Femur (tissue), 1 donor: ENCODE data around the gene PTCD1.
"Not testable (repeated sequence)": the region's sequence is repeated elsewhere in the genome, so short reads cannot be mapped to it uniquely, and the experiment has no call there.

Experiments used
- DNase-seq: peaks from one replicate; pipeline ENCODE4 v3.0.0-alpha.2; 2017

The PTCD1 gene

DNA sequence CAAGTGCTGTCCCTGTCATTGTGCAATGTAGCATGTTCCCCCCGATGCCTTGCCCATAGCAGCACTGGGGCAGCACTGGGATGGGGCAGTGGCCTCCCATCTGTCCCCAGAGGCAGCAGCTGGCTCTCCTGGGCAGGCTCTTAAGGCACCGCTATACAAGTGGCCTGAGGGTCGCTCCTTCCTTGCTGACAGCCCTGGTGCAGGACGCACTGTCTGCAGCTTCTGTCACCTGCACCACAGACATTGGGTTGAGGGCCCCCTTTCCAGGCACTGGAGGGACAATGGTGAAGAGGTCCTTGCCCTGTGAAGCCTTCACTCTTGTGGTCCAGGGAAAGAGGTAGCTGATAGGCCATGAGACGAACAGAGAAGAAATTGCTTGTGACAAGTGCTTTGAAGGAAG, 10.7 kb upstream of the PTCD1 start:
- DNase-seq: no peak

DNA sequence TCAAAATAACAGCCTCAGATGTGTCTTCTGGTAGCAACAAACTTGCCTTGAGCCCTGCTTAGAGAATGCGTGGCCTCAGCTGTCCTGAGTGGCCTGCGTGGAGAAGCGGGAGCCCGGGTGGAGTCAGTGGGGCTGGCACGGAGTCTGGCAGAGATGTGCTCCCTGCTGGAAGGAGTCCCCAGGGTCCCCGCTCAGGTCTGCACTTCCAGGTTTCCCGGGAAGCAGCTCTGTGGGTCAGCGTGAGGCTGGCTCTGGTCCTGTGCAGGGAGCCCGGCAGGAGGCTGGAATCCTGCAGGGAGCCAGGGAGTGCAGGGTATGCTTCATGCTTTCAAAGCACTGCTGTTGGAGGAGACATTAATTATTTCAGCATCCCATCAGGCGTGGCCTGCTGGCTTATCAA, 10.3 kb upstream of the PTCD1 start:
- no peak for DNase-seq

DNA sequence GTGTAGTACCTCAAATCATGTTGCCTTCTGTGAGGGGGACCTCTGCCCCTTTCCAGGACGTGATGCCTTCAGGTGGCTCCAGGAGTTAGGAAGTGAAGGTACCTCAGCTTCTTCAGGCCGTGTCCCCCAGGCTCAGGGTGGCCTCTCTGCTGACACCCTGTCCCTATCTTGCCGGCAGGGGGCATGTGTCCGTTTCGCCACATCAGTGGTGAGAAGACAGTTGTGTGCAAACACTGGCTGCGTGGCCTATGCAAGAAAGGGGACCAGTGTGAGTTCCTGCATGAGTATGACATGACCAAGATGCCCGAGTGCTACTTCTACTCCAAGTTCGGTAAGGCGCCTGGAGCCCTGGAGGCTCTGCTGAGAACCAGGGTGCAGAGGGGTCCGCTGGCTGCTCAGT, 9.3 kb upstream of the PTCD1 start:
- no peak for DNase-seq

DNA sequence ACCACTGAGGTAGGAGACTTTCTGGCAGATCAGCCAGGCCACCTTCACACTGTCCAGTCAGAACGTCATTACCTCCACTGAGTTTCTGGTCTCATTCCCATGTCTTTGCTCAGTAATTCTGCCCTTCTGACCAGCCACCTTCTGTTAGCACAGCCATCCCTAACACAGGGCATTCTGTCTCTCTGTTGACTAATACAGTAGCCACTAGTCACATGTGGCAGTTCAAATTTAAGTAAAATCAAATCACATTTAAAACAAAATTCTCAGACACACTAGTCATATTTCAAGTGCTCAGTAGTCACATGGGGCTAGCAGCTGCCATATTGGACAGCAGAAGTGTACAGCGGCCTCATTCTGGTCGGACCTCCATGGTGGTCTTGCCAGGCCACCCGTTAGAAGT, 7.5 kb upstream of the PTCD1 start:
- no peak for DNase-seq

DNA sequence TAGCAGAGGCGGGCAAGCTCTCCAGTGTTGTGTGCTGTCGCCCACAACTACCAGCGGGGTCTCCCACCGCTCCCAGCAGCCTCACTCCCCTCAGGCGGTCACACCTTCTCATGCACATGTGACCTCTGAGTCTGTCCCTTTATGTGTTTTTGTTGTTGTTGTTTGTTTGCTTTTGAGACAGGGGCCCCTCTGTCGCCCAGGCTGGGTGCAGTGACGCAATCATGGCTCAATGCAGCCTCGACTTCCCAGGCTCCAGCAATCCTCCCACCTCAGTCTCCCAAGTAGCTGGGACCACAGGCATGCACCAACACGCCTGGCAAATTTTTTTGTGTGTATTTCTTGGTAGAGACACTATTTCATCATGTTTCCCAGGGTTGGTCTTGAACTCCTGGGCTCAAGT, 1.6 kb upstream of the PTCD1 start:
- DNase-seq: no peak

DNA sequence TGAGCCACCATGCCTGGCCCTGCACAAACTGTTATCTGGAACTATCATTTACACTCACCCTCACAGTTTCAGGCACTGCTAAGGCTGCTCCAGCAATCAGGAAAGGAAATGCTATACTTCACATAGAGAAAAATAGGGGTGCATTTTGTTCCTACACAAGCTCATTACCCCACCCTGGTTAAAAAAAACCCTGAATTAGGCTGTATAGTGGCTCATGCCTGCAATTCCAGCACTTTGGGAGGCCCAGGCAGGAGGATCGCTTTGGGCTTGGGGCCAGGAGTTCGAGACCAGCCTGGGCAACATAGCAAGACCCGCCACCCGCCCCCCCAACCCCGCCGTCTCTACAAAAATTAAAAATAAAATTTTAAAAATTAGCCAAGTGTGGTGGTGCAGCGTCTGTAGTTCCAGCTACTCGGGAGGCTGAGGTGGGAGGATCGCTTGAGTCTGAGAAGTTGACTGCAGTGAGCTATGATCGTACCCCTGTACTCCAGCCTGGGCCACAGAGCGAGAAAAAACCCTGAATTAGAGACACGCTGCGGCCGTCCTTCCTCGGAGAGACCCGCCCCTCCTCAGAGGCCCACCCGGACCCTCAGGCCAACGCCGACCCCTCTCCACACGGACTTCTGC, 539 bp downstream of the PTCD1 start:
- no peak for DNase-seq

DNA sequence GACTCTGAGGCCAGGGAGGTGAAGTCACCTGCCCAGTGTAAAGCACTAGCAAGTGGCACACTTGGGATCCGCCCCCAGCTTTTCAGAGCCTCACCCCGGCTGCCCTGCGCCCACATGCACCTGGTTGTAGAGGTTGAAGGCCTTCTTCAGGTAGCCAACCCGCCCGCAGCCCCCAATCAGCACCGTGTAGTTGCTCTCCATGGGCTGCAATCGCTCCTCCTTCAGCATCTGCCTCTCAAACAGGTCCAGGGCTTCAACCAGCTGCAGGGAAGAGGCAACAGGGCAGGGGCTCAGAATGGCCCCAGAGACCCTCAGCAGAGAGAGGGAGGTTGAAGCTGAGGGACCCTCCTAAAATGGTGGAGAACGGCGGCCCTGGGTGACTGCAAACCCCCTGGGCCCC, 5.4 kb downstream of the PTCD1 start:
- DNase-seq: no peak

DNA sequence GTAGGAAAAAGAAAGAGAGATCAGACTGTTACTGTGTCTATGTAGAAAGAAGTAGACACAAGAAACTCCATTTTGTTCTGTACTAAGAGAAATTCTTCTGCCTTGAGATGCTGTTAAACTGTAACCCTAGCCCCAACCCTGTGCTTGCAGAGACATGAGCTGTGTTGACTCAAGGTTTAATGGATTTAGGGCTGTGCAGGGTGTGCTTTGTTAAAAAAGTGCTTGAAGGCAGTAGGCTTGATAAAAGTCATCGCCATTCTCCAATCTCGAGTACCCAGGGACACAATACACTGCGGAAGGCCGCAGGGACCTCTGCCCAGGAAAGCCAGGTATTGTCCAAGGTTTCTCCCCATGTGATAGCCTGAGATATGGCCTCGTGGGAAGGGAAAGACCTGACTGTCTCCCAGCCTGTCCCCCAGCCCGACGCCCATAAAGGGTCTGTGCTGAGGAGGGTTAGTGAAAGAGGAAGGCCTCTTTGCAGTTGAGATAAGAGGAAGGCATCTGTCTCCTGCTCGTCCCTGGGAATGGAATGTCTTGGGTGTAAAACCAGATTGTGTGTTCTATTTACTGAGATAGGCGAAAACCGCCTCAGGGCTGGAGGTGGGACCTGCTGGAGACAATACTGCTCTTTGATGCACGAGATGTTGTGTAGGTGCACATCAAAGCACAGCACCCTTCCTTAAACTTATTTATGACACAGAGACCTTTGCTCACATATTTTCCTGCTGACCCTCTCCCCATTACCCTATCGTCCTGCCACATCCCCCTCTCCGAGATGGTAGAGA, 6.7 kb downstream of the PTCD1 start:
- not testable (repeated sequence) for DNase-seq

DNA sequence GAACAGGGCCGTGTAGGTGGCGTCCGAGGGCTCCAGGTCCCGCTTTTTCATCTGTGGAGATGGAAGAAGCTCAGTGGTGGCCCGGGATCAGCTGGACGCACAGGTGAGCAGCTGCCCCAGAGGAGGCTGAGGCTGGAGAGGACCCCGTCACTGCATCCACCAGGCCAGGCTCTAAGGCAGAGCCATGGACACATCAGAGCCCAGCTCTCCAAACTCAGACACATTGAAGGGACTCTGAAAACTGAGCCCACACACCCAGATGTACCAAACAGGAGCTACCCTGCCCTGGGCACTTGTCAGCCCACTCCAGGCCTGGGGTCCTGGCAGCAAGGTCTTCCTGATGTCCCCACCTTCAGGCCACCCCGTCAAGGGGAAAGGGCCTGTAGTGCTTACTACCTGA, 8.8 kb downstream of the PTCD1 start:
- no peak for DNase-seq

DNA sequence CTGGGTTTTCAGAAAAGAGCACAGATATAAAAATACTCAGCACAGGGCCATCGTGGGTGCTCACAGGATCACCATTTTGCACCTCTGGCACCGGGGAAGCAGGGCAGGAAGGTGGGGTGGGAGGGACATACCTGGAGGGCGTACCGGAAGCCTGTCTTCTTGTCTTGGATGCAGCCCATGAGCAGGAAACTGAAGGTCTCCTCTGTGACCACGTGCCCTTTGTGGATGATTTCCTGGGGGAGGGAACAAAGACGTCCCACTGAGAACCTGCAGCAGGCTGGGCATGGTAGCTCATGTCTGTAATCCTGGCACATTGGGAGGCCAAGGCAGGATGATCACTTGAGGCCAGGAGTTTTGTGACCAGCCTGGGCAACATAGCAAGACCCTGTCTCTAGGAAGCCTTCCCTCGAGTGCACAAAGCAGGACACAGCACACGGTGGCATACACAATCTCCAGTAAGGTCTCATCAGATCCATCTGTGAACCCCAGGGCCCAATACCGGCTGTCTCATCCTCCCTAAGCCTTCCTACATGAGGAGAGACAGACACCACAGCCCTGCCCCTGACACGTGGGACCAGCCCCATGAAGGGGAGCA, 9.5 kb downstream of the PTCD1 start:
- DNase-seq: no peak

DNA sequence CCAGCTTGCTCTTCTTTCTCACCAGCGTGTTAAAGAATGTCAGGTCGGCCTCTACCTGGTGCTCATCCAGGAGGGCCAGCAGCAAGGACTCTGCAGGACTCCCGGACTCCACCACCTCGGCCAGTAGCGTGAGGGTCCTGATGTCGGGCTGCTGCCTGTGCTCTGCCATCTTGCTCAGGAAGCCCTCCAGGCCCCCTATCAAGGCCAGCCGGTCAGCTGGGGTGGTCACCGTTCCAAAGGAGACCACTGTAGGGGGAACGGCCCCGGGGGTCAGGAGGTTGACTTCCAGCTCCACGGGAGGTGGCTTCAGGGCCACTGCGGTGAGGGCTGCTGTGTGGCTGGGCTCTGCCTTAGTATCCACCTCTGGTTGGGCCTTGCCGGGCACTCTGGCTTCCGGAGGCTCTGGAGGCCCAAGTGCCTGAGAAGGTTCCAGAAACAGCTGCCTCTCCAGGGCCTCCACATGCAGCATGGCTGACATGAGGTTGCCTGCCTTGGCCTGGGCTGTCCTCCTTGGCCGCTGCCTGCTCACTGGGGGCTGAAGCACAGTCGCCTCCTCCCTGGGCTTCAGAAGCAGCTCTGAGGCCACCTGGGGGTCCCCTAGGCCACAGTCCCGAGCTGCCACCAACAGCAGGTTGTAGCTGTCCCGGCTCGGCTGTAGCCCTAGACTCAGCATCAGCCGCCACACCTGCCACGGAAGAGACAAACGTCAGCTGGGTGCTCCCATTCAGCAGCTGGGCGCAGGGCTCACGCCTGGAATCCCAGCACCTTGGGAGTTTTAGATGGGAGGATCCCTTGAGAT, 13.5 kb downstream of the PTCD1 start:
- DNase-seq: no peak

DNA sequence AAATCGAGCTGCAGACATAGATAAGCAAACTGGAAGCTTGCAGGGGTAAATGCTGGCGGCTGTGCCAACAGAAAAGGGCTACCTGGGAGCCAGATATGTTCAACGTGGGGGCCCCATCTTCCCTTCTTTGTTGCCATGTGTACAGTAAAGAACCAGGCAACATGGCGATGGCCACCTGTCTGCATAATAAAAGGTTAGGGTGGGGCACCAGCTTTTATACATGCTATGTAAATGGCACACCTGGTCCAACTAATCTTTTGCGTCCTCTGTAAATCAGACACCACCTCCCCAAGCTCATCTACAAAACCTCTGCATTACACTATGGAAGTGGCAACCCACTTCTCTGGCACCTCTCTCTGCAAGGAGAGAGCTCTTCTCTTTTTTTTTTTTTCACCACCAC, 16.0 kb downstream of the PTCD1 start:
- DNase-seq: no peak

DNA sequence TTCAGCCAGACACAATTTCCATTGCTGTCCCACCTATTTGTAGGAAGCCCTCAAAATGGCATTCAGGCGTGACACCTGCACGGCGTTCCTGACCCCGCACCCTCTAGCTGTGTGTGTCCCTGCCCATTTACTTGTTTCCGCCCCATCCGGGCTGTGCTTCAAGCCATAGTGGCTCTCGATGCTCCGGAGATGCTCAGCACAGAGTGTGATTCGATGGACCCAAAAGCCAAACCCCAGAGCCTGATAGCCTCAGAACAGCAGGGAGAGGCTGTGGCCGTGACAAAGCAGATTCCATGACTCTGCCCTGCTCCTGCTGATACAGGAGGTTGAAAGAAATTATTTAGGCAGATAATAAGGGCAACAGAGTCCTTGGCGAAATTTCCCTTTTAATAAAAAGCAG, 16.4 kb downstream of the PTCD1 start:
- DNase-seq: no peak

DNA sequence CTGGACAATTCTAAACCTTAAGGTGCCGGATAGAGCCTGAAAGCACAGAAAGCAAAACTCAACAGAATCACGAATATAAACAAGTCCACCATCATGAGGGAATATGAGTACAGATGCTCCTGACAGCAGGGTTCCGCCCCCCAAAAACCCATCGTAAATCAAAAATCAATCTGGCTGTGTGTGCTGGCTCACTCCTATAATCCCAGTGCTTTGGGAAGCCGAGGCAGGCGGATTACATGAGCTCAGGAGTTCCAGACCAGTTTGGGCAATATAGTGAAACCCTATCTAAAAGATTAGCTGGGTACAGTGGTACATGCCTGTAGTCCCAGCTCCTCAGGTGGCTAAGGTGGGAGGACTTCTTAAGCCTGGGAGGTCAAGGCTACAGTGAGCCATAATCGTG, 17.6 kb downstream of the PTCD1 start:
- no peak for DNase-seq

DNA sequence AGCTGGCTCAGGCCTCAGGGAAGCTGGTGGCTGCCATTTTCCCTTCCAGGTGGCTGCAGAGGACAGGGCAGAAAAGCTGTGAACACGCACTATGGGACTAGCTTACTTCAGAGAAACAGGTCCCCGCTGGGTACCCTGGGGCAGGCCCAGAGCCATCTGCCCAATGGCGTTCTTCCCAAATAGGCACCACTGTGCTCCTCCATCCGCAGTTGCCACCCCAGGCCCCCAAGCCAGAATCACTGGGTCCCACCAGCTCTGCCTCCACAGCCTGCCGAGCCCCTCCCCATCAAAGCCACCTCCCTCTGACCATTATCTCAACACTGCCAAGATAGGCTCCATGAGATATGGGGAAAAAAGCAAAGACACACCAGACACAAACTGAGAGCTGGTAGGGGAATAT, 18.4 kb downstream of the PTCD1 start:
- no peak for DNase-seq

DNA sequence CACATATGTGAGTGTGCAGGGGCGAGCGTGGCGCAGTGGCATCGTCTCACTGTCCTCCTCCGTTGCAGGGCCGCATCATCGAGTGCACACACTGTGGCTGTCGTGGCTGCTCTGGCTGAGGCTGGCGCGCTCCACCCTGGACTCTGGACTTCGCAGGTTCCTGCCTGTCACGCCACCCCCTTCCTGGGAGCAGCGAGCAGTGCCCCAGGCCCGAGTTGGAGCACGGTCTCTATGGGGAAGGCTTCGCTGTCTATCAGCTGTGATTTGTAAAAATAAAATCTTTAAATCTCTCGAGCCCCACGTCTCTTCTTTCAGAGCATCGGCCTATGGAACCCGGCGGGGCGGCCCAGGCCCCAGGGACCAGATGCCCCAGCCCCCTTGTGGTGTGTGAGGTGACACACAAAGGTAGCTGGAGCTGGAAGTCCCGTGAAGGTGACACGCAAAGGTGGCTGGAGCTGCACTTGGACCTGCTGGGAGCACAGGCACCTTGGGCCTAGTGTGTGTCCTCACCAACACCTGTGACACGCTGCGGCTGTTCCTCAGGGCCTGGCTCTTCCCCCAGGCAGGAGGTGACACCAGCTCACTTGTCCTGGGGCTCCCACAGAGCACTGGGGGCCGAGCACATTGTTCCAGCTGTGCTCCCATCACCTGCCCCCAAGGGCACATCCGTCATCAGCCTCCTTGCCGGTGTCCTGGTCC, 19.1 kb downstream of the PTCD1 start:
- DNase-seq: no peak

DNA sequence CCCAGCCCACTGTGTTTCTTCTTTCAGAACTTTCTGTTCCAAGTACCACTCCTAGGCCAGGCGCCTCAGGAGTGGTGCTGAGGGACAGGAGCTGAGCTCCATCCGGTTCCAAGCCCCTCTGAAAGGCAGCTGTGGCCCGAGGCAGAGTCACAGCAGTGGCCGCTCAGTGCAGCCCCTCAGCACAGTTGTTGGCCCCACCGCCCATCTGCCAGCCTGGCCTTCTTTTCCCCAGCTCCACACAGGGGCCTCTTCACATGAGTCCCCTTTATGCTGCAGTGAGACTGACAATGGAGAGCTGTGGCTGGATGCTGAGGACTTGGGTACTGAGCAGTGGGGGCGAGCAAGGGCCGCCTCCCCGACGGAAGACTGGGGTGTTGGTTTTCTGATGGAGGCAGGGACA, 20.3 kb downstream of the PTCD1 start:
- DNase-seq: no peak

DNA sequence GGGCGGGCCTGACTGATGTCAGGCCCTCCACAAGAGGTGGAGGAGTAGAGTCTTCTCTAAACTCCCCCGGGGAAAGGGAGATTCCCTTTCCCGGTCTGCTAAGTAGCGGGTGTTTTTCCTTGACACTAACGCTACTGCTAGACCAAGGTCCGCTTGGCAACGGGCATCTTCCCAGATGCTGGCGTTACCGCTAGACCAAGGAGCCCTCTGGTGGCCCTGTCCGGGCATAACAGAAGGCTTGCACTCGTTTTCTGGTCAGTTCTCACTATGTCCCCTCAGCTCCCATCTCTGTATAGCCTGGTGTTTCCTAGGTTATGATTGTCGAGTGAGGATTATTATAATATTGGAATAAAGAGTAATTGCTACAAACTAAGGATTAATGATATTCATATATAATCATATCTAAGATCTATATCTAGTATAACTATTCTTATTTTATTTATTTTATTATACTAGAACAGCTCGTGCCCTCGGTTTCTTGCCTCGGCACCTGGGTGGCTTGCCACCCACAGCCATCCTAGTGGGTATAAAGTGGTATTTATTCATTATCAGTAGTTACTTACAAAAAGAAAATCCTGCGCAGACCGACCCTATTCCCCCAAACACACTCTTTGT, 23.0 kb downstream of the PTCD1 start:
- DNase-seq: peak; percentile 52

DNA sequence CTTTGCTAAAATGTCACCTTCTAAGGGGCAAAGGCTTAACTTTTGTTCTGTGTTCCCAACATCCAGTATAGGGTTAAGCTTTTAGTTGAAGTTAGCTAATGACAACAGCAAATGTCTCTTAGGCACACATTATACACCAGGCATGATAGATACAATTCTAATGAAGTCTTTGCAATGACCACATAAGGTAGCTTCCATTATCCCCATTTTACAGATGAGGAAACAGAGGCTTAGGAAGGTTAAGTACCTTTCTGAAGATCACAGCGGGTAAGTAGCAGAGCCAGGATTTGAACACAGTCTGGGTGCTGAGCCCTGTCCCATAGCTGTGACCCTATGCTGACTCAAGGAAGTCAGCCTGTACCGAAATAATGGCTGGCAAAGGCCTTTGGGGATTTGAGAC, 28.0 kb downstream of the PTCD1 start:
- DNase-seq: no peak

DNA sequence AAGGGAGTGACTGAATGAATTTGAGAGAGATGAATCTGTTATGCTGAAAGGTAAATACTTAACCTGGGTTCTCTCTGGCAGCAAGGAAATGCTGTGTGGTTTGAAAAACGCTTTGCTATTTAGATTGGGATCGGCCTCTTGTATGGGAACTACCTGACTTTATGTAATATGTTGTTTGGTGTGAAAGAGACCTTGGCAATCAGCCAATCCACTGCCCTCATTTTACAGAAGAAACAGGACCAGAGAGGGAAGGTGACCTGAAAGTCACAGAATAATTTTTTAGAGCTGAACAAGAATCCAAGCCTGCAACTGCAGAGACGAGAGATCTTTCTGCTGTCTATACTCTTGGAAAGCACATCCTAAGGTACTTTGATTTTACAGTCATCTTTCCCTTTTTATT, 28.8 kb downstream of the PTCD1 start:
- no peak for DNase-seq

DNA sequence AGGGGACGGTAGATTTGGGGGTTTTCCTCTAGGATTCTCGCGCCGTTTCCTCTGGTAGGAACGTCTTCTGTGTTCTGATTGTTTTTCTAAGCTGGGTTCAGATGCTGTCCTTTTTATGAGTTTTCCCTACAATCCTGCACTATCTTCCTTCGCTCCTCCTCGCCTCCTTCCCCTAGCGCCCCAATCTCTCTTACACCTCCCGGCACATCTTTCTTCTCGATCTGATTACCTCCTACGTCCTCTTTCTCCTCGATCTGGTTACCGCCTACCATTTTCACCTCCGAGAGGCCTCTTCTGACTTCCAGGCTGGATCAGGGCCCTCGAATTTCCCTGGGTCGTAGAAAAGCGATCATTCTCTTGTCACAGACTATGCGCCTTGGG, 29.4 kb downstream of the PTCD1 start:
- no peak for DNase-seq

DNA sequence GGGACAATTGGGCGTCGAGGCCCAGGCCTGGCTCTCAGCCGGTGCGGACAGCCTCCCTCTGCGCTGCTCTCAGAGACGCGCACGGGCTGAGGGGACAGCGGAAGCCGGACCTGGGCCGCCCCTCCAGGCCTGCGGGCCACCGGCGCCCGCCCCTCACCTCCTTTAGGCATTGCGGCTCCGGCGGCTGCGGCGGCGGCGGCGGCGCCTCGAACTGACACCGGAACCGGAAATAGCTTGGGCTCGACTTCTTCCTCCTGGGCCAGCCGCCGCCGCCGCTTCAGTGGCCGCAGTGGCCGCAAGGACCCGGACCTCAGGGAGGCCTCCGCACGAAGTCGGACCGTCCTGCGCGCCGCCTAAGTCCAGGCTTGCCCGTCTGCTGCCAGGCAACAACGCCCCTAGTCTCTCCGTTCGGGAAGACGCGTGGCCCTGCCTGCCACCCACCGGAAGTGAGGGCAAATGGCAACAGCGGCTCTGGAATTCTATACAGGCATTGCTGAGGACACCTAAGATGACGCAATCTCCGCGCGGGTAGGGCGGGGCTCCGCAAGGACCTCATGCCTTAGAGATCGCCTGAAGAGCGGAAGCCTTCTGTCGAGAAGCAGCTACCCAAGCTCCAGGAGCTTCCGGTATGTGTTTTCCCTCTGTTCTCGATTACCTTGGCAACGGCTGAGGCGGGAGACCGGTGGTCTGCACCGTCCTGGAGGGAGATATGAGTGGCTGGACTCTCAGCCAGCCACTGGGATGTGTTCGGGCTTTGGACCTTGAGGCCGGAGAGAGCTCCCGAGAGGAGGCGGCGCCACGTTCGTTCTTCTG, 30.0 kb downstream of the PTCD1 start, which contains the start of the genes BUD31 and PDAP1:
TSS of gene BUD31 (plus strand) at position 591 of the 813 bp plus-strand sequence. CDS start 2,124 bp downstream, outside the sequence.
TSS of gene PDAP1 (minus strand) at position 219 of the 813 bp plus-strand sequence. CDS start at position 170, 49 bp downstream.
- DNase-seq: peak; percentile 95
